ENCODE results near the gene FNDC3A.

FNDC3A gene

DNA sequence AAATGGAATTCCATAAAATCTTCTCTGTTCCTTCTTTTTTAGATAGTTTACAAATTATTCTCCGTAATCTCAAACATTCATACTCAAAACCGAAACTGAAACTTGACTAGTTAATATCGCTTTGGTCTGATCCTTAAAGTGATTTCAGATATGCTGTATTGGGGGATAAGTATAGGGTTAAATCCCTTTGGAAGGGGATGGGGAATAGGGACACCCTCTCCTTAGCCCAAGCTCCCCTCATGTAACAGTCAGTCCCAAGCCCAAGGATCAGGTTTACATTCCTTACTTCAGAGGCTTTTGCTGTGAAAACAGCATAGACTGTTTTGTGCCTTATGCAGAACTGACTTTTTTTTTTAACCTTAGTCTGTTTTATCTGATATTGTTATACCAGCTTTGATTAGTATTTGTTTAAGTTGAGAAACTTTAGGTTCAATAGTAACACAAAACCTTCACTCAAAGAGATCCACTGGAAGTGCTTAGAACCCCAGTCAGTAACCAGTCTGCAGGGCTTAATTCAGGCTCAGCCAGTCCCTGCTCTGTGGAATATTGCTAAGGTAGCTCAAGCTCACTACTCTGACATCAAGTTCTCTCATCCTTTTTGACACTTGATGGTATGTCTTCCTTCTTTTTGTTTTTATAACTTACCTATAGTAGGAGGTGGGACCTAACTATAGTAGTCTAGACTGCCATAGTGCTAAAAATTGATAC lies 282.5 kb downstream of the FNDC3A start:
- no peak for DNase-seq (ENCODE audit: low spot score)
